CD4-positive, alpha-beta memory T cell (primary cell): ENCODE results near the gene TTLL11. TPM values are rescaled to one million over a fixed set of nuclear protein-coding genes. Genes with fewer than 3 reads are reported as not detected.

Experiments
- CTCF ChIA-PET: fragments of 350-600 bp; sonication (Branson Sonifier 250); formaldehyde crosslinking; loops from one replicate; lab custom pipeline; 2021; ENCODE audit warnings: inconsistent platforms; ENCODE audit not compliant: partially characterized antibody; lab: Charles Lee
- POLR2A ChIA-PET: fragments of 350-600 bp; sonication (Branson Sonifier 250); formaldehyde crosslinking; loops from one replicate; lab custom pipeline; 2021; ENCODE audit not compliant: partially characterized antibody; lab: Charles Lee
- DNase-seq, 5 donors: peaks; one replicate each; pipeline versions ENCODE4 v3.0.0 to v3.0.0-alpha.2; 2020 to 2022; ENCODE audit warnings: mixed read lengths in 1 of 5
- H3K27ac ChIP-seq: one replicate; pipeline ENCODE4 v1.7.0; 2013; ENCODE audit warnings: low read depth, low read length
- H3K27me3 ChIP-seq: 2 replicates; pipeline ENCODE4 v1.7.0; 2013; ENCODE audit warnings: mild to moderate bottlenecking, low read length, moderate library complexity; ENCODE audit not compliant: insufficient read depth
- H3K36me3 ChIP-seq: 2 replicates; pipeline ENCODE4 v1.7.0; 2013; ENCODE audit warnings: mild to moderate bottlenecking, low read length, moderate library complexity; ENCODE audit not compliant: insufficient read depth
- H3K4me1 ChIP-seq: 2 replicates; pipeline ENCODE4 v1.7.0; 2013; ENCODE audit warnings: mild to moderate bottlenecking, low read length, moderate library complexity; ENCODE audit not compliant: insufficient read depth
- H3K4me3 ChIP-seq, 2 donors: one replicate each; pipeline ENCODE4 v1.7.0; 2013; ENCODE audit warnings: low read length in 2 of 2, mild to moderate bottlenecking in 1 of 2
- H3K9me3 ChIP-seq, 2 donors: one replicate each; pipeline ENCODE4 v1.7.0; 2013; ENCODE audit warnings: low read length in 2 of 2, control low read depth in 1 of 2; ENCODE audit not compliant: control insufficient read depth in 1 of 2
- H3K27ac Mint-ChIP-seq, 7 donors: one replicate each; pipeline ENCODE4 v1.8.0; 2020 to 2021; ENCODE audit warnings: mixed read lengths in 7 of 7, mild to moderate bottlenecking in 6 of 7, inconsistent platforms in 3 of 7, moderate library complexity in 3 of 7
- H3K27me3 Mint-ChIP-seq, 2 donors: one replicate each; pipeline ENCODE4 v1.8.0; 2020 to 2021; ENCODE audit warnings: mixed read lengths in 2 of 2
- H3K36me3 Mint-ChIP-seq, 2 donors: one replicate each; pipeline ENCODE4 v1.8.0; 2020 to 2021; ENCODE audit warnings: mixed read lengths in 2 of 2, inconsistent platforms in 1 of 2, mild to moderate bottlenecking in 1 of 2
- H3K4me1 Mint-ChIP-seq, 4 donors: one replicate each; pipeline ENCODE4 v1.8.0; 2020 to 2021; ENCODE audit warnings: mixed read lengths in 4 of 4, mild to moderate bottlenecking in 1 of 4
- H3K4me3 Mint-ChIP-seq, 8 donors: one replicate each; pipeline ENCODE4 v1.8.0; 2020 to 2021; ENCODE audit warnings: mixed read lengths in 8 of 8, mild to moderate bottlenecking in 7 of 8, moderate library complexity in 6 of 8, inconsistent platforms in 3 of 8
- H3K9me3 Mint-ChIP-seq, 8 donors: one replicate each; pipeline ENCODE4 v1.8.0; 2020 to 2021; ENCODE audit warnings: mixed read lengths in 8 of 8, mild to moderate bottlenecking in 5 of 8, inconsistent platforms in 3 of 8, moderate library complexity in 1 of 8
- intact Hi-C: fragments of 100-400 bp; cut with micrococcal nuclease; formaldehyde crosslinking; loops from one replicate; pipeline ENCODE4 v1.15.1; 2023
- polyA plus RNA-seq, 2 donors: library from polyadenylated mRNA; unstranded; fragments of 300-500 nt; fragmentation: Illumina TruSeq; gene quantifications; one replicate each; pipeline ENCODE4 v1.2.3, GENCODE V29; 2021
- total RNA-seq, 2 experiments: library from RNA; stranded (reverse); gene quantifications; one replicate each; pipeline ENCODE4 v1.2.3, GENCODE V29; 2021

TTLL11 gene
- total and polyA plus RNA-seq, 4 experiments from 2014 or later = 2.7 to 7.8 (median 3.1) TPM

GRCh38 chr9:122015170-122015821 lies 77.8 kb downstream of the TTLL11 start:
- no peaks in the 10 kb centered on the region for H3K27me3 ChIP-seq
- CTCF ChIA-PET = no interaction called here
- no peak overlapping the region for H3K27ac Mint-ChIP-seq

GRCh38 chr9:122011818-122012498 lies 81.2 kb downstream of the TTLL11 start:
- Mint-ChIP-seq H3K36me3 (peaks cover 0 to 3% of the 10 kb centered on the region in 2 donors), H3K4me3 (no peak overlapping the region), H3K4me1 (no peaks in the 10 kb centered on the region), H3K27me3 (no peaks in the 10 kb centered on the region), H3K27ac (no peak overlapping the region), H3K9me3 (no peaks in the 10 kb centered on the region)
- no peak for DNase-seq
- intact Hi-C loops = no loop called here
- H3K36me3 ChIP-seq = no peaks in the 10 kb centered on the region
- no peaks in the 10 kb centered on the region for H3K27me3 ChIP-seq
- H3K4me1 ChIP-seq = no peaks in the 10 kb centered on the region
- CTCF ChIA-PET = no interaction called here
- H3K9me3 ChIP-seq = no peaks in the 10 kb centered on the region
- POLR2A ChIA-PET = no interaction called here
- H3K27ac ChIP-seq = no peak overlapping the region
- no peak overlapping the region for H3K4me3 ChIP-seq

More at GRCh38 chr9:122015170-122015821, 77.8 kb downstream of the TTLL11 start:
- Mint-ChIP-seq H3K9me3 (no peaks in the 10 kb centered on the region), H3K4me3 (no peak overlapping the region), H3K27me3 (no peaks in the 10 kb centered on the region), H3K36me3 (peaks cover 2 to 4% of the 10 kb centered on the region in 2 donors), H3K4me1 (no peaks in the 10 kb centered on the region)
- intact Hi-C loops = no loop called here
- H3K4me3 ChIP-seq = no peak overlapping the region
- H3K9me3 ChIP-seq = no peaks in the 10 kb centered on the region
- no peak for DNase-seq
- H3K4me1 ChIP-seq = no peaks in the 10 kb centered on the region
- H3K27ac ChIP-seq = no peak overlapping the region
- POLR2A ChIA-PET = no interaction called here
- H3K36me3 ChIP-seq = no peaks in the 10 kb centered on the region

- peaks cover 0 to 3% of the 10 kb centered on the region in 2 donors for H3K36me3 Mint-ChIP-seq
- intact Hi-C loops = no loop called here
- Histone ChIP-seq H3K4me1 (no peaks in the 10 kb centered on the region), H3K27ac (no peak overlapping the region), H3K4me3 (no peak overlapping the region), H3K9me3 (no peaks in the 10 kb centered on the region), H3K36me3 (no peaks in the 10 kb centered on the region), H3K27me3 (no peaks in the 10 kb centered on the region)
- H3K4me3 Mint-ChIP-seq = no peak overlapping the region
- H3K27me3 Mint-ChIP-seq = no peaks in the 10 kb centered on the region
- POLR2A ChIA-PET = no interaction called here
- H3K4me1 Mint-ChIP-seq = no peaks in the 10 kb centered on the region
- no peak for DNase-seq
- no peaks in the 10 kb centered on the region for H3K9me3 Mint-ChIP-seq
- CTCF ChIA-PET = no interaction called here
- no peak overlapping the region for H3K27ac Mint-ChIP-seq
These were observed 84.5 kb downstream of the TTLL11 start for GRCh38 chr9:122008559-122008958.

- Mint-ChIP-seq H3K36me3 (peaks cover 0 to 3% of the 10 kb centered on the region in 2 donors), H3K4me1 (peaks cover 0 to 1% (median 0%) of the 10 kb centered on the region in 4 donors), H3K9me3 (no peaks in the 10 kb centered on the region), H3K27ac (no peak overlapping the region), H3K4me3 (no peak overlapping the region), H3K27me3 (no peaks in the 10 kb centered on the region)
- no peak for DNase-seq
- Histone ChIP-seq H3K27me3 (no peaks in the 10 kb centered on the region), H3K4me1 (no peaks in the 10 kb centered on the region), H3K4me3 (no peak overlapping the region), H3K9me3 (no peaks in the 10 kb centered on the region), H3K27ac (no peak overlapping the region), H3K36me3 (no peaks in the 10 kb centered on the region)
- ChIA-PET POLR2A (no interaction called here), CTCF (no interaction called here)
- intact Hi-C loops = no loop called here
These were observed 85.3 kb downstream of the TTLL11 start for GRCh38 chr9:122007837-122008236.

- Mint-ChIP-seq H3K27me3 (no peaks in the 10 kb centered on the region), H3K4me1 (peaks cover 0 to 1% (median 0%) of the 10 kb centered on the region in 4 donors), H3K36me3 (peaks cover 0 to 3% of the 10 kb centered on the region in 2 donors), H3K9me3 (no peaks in the 10 kb centered on the region), H3K4me3 (no peak overlapping the region), H3K27ac (no peak overlapping the region)
- POLR2A ChIA-PET = no interaction called here
- Histone ChIP-seq H3K4me3 (no peak overlapping the region), H3K36me3 (no peaks in the 10 kb centered on the region), H3K27ac (no peak overlapping the region), H3K27me3 (no peaks in the 10 kb centered on the region), H3K4me1 (no peaks in the 10 kb centered on the region), H3K9me3 (no peaks in the 10 kb centered on the region)
- intact Hi-C loops = no loop called here
- DNase-seq = no peak
- CTCF ChIA-PET = no interaction called here
These were observed 87.5 kb downstream of the TTLL11 start for GRCh38 chr9:122005597-122005996.

GRCh38 chr9:122004589-122004988 lies 88.5 kb downstream of the TTLL11 start:
- no peaks in the 10 kb centered on the region for H3K27me3 Mint-ChIP-seq
- intact Hi-C loops = no loop called here
- no peaks in the 10 kb centered on the region for H3K4me1 ChIP-seq
- peaks cover 0 to 3% of the 10 kb centered on the region in 2 donors for H3K36me3 Mint-ChIP-seq
- H3K9me3 ChIP-seq = no peaks in the 10 kb centered on the region
- no peak overlapping the region for H3K27ac ChIP-seq
- H3K4me3 Mint-ChIP-seq = no peak overlapping the region
- DNase-seq = no peak
- H3K27ac Mint-ChIP-seq = no peak overlapping the region
- POLR2A ChIA-PET = no interaction called here
- no peaks in the 10 kb centered on the region for H3K36me3 ChIP-seq
- peaks cover 0 to 1% (median 0%) of the 10 kb centered on the region in 4 donors for H3K4me1 Mint-ChIP-seq
- H3K27me3 ChIP-seq = no peaks in the 10 kb centered on the region
- CTCF ChIA-PET = no interaction called here
- no peaks in the 10 kb centered on the region for H3K9me3 Mint-ChIP-seq
- H3K4me3 ChIP-seq = no peak overlapping the region

- no peaks in the 10 kb centered on the region for H3K27me3 ChIP-seq
- no peak overlapping the region for H3K4me3 ChIP-seq
- no peaks in the 10 kb centered on the region for H3K9me3 ChIP-seq
- Mint-ChIP-seq H3K36me3 (no peaks in the 10 kb centered on the region), H3K4me1 (peaks cover 0 to 3% (median 0%) of the 10 kb centered on the region in 4 donors), H3K9me3 (no peaks in the 10 kb centered on the region), H3K4me3 (no peak overlapping the region), H3K27ac (no peak overlapping the region), H3K27me3 (no peaks in the 10 kb centered on the region)
- H3K36me3 ChIP-seq = no peaks in the 10 kb centered on the region
- ChIA-PET CTCF (interaction anchor here (1.5 kb wide), 1 partner anchor 8 kb away, joined by 6 read pairs; no protein-coding TSS in a partner anchor), POLR2A (no interaction called here)
- H3K4me1 ChIP-seq = no peaks in the 10 kb centered on the region
- no peak for DNase-seq
- no peak overlapping the region for H3K27ac ChIP-seq
- intact Hi-C loops = no loop called here
These were observed 91.5 kb downstream of the TTLL11 start for GRCh38 chr9:122001491-122002201.
